Activated CD8-positive, alpha-beta T cell treated with anti-CD3 and anti-CD28 coated beads, Interleukin-2, amount 10 ng/mL, durations not matched to agents 7 days and 5 days (primary cell): ENCODE measurements around the gene PGAP3. TPM values are rescaled to one million over a fixed set of nuclear protein-coding genes. Genes with fewer than 3 reads are reported as not detected.
A peak's percentile ranks its signal among the peaks of the same experiment; 100 is the strongest.

ENCODE experiments used
- ATAC-seq: fragments of 150-1000 bp; cut with Tn5 transposase; one replicate; pipeline ENCODE4 v1.10.0; 2021; ENCODE audit warnings: moderate library complexity
- CTCF ChIA-PET: fragments of 350-600 bp; sonication (Branson Sonifier 250); formaldehyde crosslinking; loops from one replicate; lab custom pipeline; 2021; ENCODE audit warnings: antibody characterized with exemption; lab: Charles Lee
- POLR2A ChIA-PET: fragments of 350-600 bp; sonication (Branson Sonifier 250); formaldehyde crosslinking; loops from one replicate; lab custom pipeline; 2021; ENCODE audit warnings: antibody characterized with exemption; lab: Charles Lee
- DNase-seq: peaks from one replicate; pipeline ENCODE4 v3.0.0-alpha.2; 2020
- H3K27ac Mint-ChIP-seq: one replicate; pipeline ENCODE4 v1.8.0; 2021; ENCODE audit warnings: mild to moderate bottlenecking, mixed read lengths
- H3K27me3 Mint-ChIP-seq: one replicate; pipeline ENCODE4 v1.8.0; 2021; ENCODE audit warnings: low read depth, mixed read lengths
- H3K36me3 Mint-ChIP-seq: one replicate; pipeline ENCODE4 v1.8.0; 2021; ENCODE audit warnings: low read depth, mixed read lengths
- H3K4me1 Mint-ChIP-seq: one replicate; pipeline ENCODE4 v1.8.0; 2021; ENCODE audit warnings: low read depth, mixed read lengths
- H3K4me3 Mint-ChIP-seq: one replicate; pipeline ENCODE4 v1.8.0; 2021; ENCODE audit warnings: mild to moderate bottlenecking, mixed read lengths
- H3K9me3 Mint-ChIP-seq: one replicate; pipeline ENCODE4 v1.8.0; 2022; ENCODE audit warnings: mixed read lengths; ENCODE audit not compliant: insufficient read depth
- total RNA-seq, 2 experiments: library from RNA; stranded (reverse); gene quantifications; one replicate each; pipeline ENCODE4 v1.2.3, GENCODE V29; 2021

The PGAP3 gene
- total RNA-seq, 2 experiments from 2014 or later = 12.3 to 14.7 TPM

DNA sequence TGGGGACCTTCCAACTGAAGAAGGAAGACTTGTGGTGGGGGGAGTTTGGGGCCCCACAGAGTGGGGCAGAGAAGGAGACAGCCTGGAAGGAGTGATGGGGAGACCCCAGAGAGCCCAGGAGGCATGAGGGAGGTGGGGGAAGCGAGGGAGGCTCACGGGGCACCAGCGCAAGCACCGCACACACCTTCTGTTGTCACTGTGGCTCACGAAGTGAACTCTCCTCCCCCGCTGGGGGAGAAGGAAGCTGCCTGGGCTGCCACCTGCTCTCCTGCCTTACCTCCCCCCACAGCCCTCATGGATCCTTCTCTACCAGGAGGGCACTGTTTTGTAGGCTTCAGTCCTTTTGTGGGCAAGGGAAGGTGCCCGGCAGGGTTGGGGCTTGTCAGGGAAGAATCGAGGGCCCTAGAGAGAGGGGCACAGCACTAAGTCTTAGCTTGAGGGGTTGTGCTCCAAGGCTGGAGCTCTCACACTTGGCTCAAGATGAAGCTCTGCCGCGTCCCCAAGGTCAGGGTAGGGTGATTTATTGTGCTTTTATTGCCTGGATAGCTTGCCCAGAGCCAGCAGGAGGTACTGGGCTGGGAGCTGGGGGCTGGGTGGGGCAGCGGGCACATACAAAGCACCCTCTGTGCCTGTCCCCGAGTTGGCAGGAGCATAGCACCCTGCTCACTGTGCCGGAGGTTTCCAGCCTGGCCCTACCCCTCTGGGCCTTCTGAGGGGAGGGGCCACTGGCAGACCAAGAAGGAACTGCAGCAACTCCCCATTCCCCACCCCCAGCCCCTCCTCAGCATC, 55.5 kb downstream of the PGAP3 start:
- CTCF ChIA-PET = interaction anchor here (1.0 to 6.5 kb wide), 5 partner anchors 10 to 84 kb away, joined by 3 to 189 read pairs (median 8); no protein-coding TSS in a partner anchor
- POLR2A ChIA-PET = interaction anchor here (1.2 kb wide), 1 partner anchor 56 kb away, joined by 3 read pairs; the partner anchor contains the start of gene PGAP3
- no peak for ATAC-seq
- Mint-ChIP-seq H3K36me3 (no peaks in the 10 kb centered on the region), H3K9me3 (no peaks in the 10 kb centered on the region), H3K27ac (no peak overlapping the region), H3K4me1 (peaks cover 38% of the 10 kb centered on the region), H3K4me3 (no peak overlapping the region), H3K27me3 (peaks cover 30% of the 10 kb centered on the region)
- no peak for DNase-seq

DNA sequence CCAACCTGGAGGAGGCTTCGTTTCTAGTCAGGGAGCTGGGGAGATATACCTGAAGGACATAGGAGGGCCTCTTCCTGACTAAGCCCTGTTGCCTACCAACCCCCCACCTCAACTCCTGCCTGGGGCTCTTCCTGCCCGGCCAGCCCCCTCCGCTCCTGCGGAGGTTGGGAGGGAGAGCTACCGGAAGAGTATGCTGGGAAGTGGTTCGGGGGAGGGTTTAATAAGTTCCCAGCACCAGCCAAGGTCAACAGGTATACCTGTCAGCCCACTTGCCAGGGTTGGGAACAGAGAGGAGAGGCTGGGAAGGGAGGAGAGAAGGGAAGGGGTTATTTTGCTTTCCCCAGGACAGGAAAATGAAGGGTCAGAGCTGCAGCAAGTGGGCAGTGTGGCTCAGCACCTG, 56.5 kb downstream of the PGAP3 start:
- H3K4me3 Mint-ChIP-seq = no peak overlapping the region
- no peaks in the 10 kb centered on the region for H3K9me3 Mint-ChIP-seq
- no peak for ATAC-seq
- DNase-seq = no peak
- peaks cover 36% of the 10 kb centered on the region for H3K4me1 Mint-ChIP-seq
- no peaks in the 10 kb centered on the region for H3K36me3 Mint-ChIP-seq
- ChIA-PET CTCF (interaction anchor here (0.9 to 6.5 kb wide), 7 partner anchors 9 to 123 kb away, joined by 3 to 189 read pairs (median 4); partner anchors contain the start of gene PNMT), POLR2A (no interaction called here)
- peak overlapping the region; percentile 59 for H3K27ac Mint-ChIP-seq
- H3K27me3 Mint-ChIP-seq = peaks cover 36% of the 10 kb centered on the region

DNA sequence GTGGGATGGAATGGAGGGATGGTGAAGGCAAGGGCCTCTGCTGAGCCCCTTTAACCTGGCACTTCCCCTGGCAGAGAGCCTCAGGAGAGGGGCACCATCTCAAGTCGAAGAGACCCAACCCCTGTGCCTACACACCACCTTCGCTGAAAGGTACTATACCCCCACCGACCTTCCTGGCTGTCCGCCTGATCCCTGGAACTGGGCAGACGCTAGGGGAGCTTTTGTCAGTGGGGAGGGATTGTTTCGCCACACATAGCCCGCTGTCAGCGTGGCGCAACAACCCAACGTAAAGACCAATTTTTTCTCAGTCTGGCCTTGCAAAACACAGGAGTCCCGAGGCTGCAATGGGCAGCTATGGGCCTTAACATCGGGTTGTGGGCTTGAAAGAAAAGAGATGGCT, 58.0 kb downstream of the PGAP3 start:
- no peak overlapping the region for H3K27ac Mint-ChIP-seq
- H3K36me3 Mint-ChIP-seq = no peaks in the 10 kb centered on the region
- POLR2A ChIA-PET = no interaction called here
- peaks cover 28% of the 10 kb centered on the region for H3K4me1 Mint-ChIP-seq
- no peak overlapping the region for H3K4me3 Mint-ChIP-seq
- ATAC-seq = no peak
- no peak for DNase-seq
- CTCF ChIA-PET = interaction anchor here (1.2 to 6.5 kb wide), 3 partner anchors 8 to 39 kb away, joined by 3 to 189 read pairs (median 6); partner anchors contain the start of gene PNMT
- H3K9me3 Mint-ChIP-seq = no peaks in the 10 kb centered on the region
- H3K27me3 Mint-ChIP-seq = peaks cover 49% of the 10 kb centered on the region

DNA sequence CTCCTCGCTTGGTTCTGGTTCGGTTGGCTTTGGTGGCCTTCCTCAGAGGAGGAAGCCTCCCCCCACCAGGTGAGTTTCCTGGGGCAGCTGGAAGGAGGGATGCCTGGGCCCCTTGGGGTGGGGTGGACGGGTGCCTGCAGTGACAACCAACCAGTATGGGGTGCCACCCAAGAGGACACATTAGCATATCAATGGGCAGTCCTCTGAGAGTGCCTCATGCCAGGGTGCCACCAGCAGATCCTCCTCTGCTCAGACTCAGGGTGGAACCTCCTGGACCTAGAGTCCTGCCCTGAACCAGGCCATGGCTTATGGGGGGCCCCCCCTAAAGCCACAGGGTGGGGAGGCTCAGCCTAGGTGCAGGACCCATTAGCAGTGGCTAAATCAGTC, 58.4 kb downstream of the PGAP3 start:
- H3K4me1 Mint-ChIP-seq = peaks cover 27% of the 10 kb centered on the region
- H3K36me3 Mint-ChIP-seq = no peaks in the 10 kb centered on the region
- no peaks in the 10 kb centered on the region for H3K9me3 Mint-ChIP-seq
- no peak overlapping the region for H3K4me3 Mint-ChIP-seq
- no peak overlapping the region for H3K27ac Mint-ChIP-seq
- POLR2A ChIA-PET = no interaction called here
- ATAC-seq (no peak), DNase-seq (no peak)
- CTCF ChIA-PET = interaction anchor here (0.9 to 6.5 kb wide), 4 partner anchors 7 to 40 kb away, joined by 3 to 189 read pairs (median 8); partner anchors contain the start of gene PNMT
- peaks cover 52% of the 10 kb centered on the region for H3K27me3 Mint-ChIP-seq

DNA sequence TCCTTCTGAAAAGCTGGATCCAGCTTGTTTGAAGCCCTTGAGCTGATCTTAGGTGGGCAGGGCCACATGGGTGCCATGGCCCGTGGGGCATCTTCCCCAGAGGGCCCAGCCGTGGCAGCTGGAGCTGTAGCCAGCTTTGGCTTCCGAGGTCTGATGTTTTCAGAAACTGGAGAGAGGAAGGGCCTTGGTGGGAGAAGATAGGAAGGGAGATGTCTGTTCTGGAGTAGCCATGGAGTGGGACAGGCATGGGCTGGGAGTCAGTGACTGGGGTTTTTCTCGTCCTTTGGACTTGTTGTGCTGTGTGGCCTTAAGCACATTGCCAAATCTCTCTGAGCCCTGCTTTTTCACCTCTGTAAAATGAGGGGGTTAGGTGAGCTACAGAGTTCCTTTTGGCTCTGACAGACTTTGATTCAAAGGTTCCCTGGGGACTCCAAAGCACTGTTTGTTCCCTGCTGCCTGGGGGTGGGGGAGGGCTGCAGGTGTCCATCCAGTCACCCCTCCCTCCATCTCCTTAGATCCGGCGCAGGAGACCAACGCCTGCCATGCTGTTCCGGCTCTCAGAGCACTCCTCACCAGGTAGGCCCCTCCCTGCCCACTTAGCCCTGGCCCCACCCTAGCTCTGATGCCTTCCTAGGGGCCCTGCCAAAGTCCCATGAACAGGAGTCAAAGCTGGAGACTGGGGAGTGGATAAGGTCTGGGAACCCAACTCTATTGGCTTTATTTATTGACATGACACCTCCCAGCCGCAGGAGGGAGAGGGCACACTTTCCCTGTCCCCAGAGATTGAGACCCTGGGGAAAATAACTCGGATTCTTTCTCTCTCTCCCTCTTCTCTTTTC, 59.0 kb downstream of the PGAP3 start:
- Mint-ChIP-seq H3K27me3 (peaks cover 53% of the 10 kb centered on the region), H3K9me3 (no peaks in the 10 kb centered on the region), H3K36me3 (no peaks in the 10 kb centered on the region), H3K4me3 (no peak overlapping the region), H3K4me1 (peaks cover 24% of the 10 kb centered on the region), H3K27ac (no peak overlapping the region)
- ChIA-PET POLR2A (no interaction called here), CTCF (interaction anchor here (0.9 to 1.7 kb wide), 6 partner anchors 9 to 425 kb away, joined by 3 to 9 read pairs (median 3); partner anchors contain the start of genes MED24 and PSMD3)
- no peak for DNase-seq
- no peak for ATAC-seq

DNA sequence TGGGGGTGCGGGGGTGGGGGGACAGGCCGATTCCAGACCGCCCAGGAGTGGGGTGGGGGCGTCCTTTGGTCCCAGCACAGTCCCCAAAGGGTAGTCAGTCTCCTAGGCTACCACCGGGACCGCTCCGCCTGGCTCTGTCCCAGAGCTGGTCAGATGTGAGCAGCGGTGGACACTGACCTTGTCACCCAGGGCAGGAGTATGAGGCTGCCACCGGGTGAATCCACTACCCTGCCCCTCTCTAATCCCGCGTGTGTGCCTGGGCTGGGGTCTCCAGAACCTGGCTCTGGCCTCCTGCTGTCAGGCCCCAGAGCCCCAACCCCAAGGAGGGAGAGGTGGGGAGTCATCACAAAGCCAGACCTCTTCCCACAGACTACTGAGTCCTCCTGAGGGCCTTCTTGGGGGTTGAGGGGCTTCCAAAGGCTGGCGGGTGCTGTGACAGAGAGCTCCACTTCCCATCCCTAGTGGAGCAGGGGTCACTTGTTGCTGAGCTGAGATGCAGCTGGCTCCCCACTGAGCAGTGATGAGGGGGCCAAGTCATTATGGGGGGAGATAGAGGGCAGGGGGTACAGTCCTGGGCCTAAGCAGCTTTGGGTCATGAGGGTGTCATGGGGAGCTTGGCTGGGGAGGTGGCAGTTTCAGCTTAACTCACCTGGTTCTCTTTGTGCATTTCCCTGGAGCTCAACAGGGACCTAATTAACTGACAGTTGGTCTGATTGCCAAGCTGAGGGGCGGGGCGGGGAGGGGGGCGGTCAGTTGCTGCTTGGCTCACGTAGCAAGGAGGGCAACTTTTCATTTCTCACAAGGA, 59.9 kb downstream of the PGAP3 start:
- H3K27me3 Mint-ChIP-seq = peaks cover 53% of the 10 kb centered on the region
- no peaks in the 10 kb centered on the region for H3K9me3 Mint-ChIP-seq
- H3K27ac Mint-ChIP-seq = no peak overlapping the region
- CTCF ChIA-PET = interaction anchor here (0.9 to 8.9 kb wide), 6 partner anchors 23 to 426 kb away, joined by 3 to 156 read pairs (median 4); partner anchors contain the start of genes MED24 and PSMD3
- peaks cover 31% of the 10 kb centered on the region for H3K4me1 Mint-ChIP-seq
- ATAC-seq (no peak), DNase-seq (no peak)
- H3K4me3 Mint-ChIP-seq = no peak overlapping the region
- H3K36me3 Mint-ChIP-seq = no peaks in the 10 kb centered on the region
- POLR2A ChIA-PET = no interaction called here

DNA sequence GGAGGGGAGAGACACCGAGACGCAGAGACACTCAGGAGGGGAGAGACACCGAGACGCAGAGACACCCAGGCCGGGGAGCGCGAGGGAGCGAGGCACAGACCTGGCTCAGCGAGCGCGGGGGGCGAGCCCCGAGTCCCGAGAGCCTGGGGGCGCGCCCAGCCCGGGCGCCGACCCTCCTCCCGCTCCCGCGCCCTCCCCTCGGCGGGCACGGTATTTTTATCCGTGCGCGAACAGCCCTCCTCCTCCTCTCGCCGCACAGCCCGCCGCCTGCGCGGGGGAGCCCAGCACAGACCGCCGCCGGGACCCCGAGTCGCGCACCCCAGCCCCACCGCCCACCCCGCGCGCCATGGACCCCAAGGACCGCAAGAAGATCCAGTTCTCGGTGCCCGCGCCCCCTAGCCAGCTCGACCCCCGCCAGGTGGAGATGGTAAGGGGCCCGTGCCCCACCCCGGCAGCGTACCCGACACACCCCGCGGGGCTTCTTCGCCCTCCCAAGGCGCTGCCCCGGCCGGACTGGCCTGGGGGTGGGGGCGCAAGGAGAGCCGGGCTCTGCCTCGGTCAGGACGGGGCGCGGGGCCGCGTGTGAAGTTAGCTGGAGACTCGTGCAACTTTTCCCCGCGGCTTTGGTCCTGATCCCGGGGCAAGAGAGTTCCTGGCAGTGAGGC, 60.7 kb downstream of the PGAP3 start:
- ATAC-seq (no peak), DNase-seq (no peak)
- CTCF ChIA-PET = interaction anchor here (1.5 to 8.9 kb wide), 3 partner anchors 24 to 353 kb away, joined by 4 to 156 read pairs (median 105); partner anchors contain the start of gene PSMD3
- Mint-ChIP-seq H3K4me3 (no peak overlapping the region), H3K27ac (no peak overlapping the region), H3K36me3 (no peaks in the 10 kb centered on the region), H3K27me3 (peaks cover 53% of the 10 kb centered on the region), H3K9me3 (no peaks in the 10 kb centered on the region), H3K4me1 (peaks cover 35% of the 10 kb centered on the region)
- POLR2A ChIA-PET = no interaction called here

DNA sequence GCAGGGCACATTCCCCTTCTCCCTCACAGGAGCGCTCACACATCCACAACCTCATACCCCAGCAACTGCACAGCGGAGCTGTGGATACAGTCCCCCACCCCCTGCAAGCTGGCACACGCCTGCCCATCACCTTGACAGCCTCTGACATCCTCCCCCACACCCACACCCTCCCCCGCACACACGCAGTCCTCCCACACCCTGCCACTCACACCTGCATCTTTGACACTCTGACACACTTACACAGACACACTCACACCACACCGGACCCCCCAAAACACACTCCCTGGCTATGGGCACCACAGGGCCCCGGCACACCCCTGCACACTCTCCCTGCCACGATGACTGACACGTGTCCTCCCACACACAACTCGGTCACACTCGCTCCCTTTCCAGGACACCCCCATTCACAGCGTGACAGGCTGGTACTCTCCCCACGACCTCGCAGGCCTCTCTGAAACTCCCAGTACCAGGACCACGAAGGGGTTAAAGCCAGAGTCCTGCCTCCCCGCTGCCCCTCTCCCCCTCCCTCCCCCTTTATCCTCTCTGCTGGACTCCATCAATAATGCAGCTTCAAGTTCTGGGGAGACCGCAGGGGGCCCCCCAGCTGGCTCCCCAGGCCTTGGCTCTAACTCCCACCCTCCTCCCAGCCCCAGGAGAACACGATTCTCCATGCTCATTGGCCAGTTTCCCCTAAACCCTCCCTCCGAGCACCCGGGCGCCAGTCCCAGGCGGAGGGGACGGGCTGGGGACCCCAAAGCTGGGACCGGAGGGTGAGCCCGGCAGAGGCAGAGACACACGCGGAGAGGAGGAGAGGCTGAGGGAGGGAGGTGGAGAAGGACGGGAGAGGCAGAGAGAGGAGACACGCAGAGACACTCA, 61.4 kb downstream of the PGAP3 start, which contains the start of gene PPP1R1B:
PPP1R1B (plus strand) TSS at position 782 of the 876 bp plus-strand sequence. CDS start 441 bp downstream, outside the sequence.
- no peaks in the 10 kb centered on the region for H3K9me3 Mint-ChIP-seq
- POLR2A ChIA-PET = interaction anchor here (0.6 kb wide), 1 partner anchor 1406 kb away, joined by 3 read pairs; no protein-coding TSS in a partner anchor
- H3K36me3 Mint-ChIP-seq = no peaks in the 10 kb centered on the region
- H3K27me3 Mint-ChIP-seq = peaks cover 49% of the 10 kb centered on the region
- H3K4me3 Mint-ChIP-seq = no peak within 1 kb of the TSS
- ATAC-seq (no peak), DNase-seq (no peak)
- CTCF ChIA-PET = interaction anchor here (6.4 to 8.9 kb wide), 3 partner anchors 25 to 75 kb away, joined by 105 to 195 read pairs (median 156); partner anchors contain the start of genes PNMT and TCAP
- no peak within 1 kb of the TSS for H3K27ac Mint-ChIP-seq
- H3K4me1 Mint-ChIP-seq = peaks cover 33% of the 10 kb centered on the region

DNA sequence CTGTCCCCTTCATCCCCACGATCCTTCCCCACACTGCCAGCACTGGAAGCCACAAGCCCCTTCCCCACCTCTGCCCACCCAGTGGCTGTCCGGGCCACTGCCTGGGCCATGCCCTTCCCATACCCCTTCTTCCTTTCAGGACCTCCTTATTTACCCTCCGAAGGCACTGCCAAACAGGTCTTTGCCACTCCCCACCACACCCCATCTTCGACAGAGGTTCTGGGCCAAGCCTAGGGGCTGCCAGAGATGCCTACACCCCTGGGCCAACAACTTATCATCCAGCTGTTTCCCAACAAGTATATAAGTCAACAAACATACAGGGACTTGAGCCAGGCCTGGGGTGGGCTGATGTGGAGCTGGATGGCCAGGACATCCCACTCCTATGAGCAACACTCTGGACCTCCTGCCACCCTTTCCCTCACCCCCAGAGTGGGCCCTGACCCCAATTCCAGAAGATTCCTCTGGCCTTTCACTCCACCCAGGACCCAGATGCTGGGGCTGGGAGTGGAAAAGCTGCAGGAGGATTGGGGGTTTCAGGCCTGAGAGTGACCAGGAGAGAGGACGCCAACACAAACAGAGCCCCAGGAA, 62.6 kb downstream of the PGAP3 start:
- ChIA-PET CTCF (interaction anchor here (1.0 to 8.9 kb wide), 6 partner anchors 7 to 128 kb away, joined by 3 to 195 read pairs (median 130); partner anchors contain the start of genes PNMT and TCAP), POLR2A (interaction anchor here (0.6 to 1.4 kb wide), 4 partner anchors 79 to 1407 kb away, joined by 3 to 5 read pairs (median 3); no protein-coding TSS in a partner anchor)
- H3K36me3 Mint-ChIP-seq = no peaks in the 10 kb centered on the region
- DNase-seq (no peak), ATAC-seq (no peak)
- H3K27me3 Mint-ChIP-seq = peaks cover 45% of the 10 kb centered on the region
- H3K4me1 Mint-ChIP-seq = peaks cover 27% of the 10 kb centered on the region
- no peak overlapping the region for H3K4me3 Mint-ChIP-seq
- no peaks in the 10 kb centered on the region for H3K9me3 Mint-ChIP-seq
- no peak overlapping the region for H3K27ac Mint-ChIP-seq
